Panc1 (cell line): ENCODE data around the gene OR6P1. TPM values are rescaled to one million over a fixed set of nuclear protein-coding genes. Genes with fewer than 3 reads are reported as not detected.
A peak's percentile ranks its signal among the peaks of the same experiment; 100 is the strongest.

Experiments used
- ATAC-seq: fragments of 200-7000 bp; cut with Tn5 transposase; 2 replicates; pipeline ENCODE4 v1.9.1; 2020; ENCODE audit warnings: mild to moderate bottlenecking, moderate library complexity
- Bru-seq: library from RNA; stranded (reverse); fragments of 400-500 nt; gene quantifications from one replicate; lab custom pipeline; 2021; lab: Mats Ljungman, UMichigan
- BruChase-seq, 2 experiments: library from RNA; stranded (reverse); fragments of 400-500 nt; gene quantifications; one replicate each; lab custom pipeline; 2021; lab: Mats Ljungman, UMichigan
- BruUV-seq: library from RNA; stranded (reverse); fragments of 400-500 nt; replicated peaks from 2 replicates; lab custom pipeline; 2021; lab: Mats Ljungman, UMichigan
- CTCF ChIA-PET: fragments of 300-600 bp; sonication (Branson Sonifier 250); formaldehyde crosslinking; loops from one replicate; lab custom pipeline; 2022; ENCODE audit warnings: antibody characterized with exemption; lab: Charles Lee
- POLR2A ChIA-PET: fragments of 300-600 bp; sonication (Branson Sonifier 250); formaldehyde crosslinking; loops from one replicate; lab custom pipeline; 2022; ENCODE audit warnings: antibody characterized with exemption; lab: Charles Lee
- DNase-seq: peaks from one replicate; pipeline ENCODE4 v3.0.0-alpha.2; 2010; ENCODE audit warnings: low read depth, low spot score
- H3K27ac ChIP-seq: 2 replicates; pipeline ENCODE4 v1.5.1; 2011; ENCODE audit warnings: mild to moderate bottlenecking, low read length, inconsistent platforms
- H3K27me3 ChIP-seq: fragments of 200-500 bp; sonication (Bioruptor generic); 2 replicates; pipeline ENCODE4 v1.6.0; 2014; ENCODE audit warnings: low read length, inconsistent platforms; ENCODE audit not compliant: control insufficient read depth, insufficient read depth
- H3K36me3 ChIP-seq: fragments of 200-500 bp; sonication (Bioruptor generic); 2 replicates; pipeline ENCODE4 v1.5.1; 2014; ENCODE audit warnings: inconsistent platforms, mild to moderate bottlenecking, low read length, moderate library complexity; ENCODE audit not compliant: control insufficient read depth, insufficient read depth
- H3K4me1 ChIP-seq: 2 replicates; pipeline ENCODE4 v1.5.1; 2011; ENCODE audit warnings: inconsistent platforms, mild to moderate bottlenecking, low read length, moderate library complexity; ENCODE audit not compliant: control insufficient read depth, insufficient read depth
- H3K4me3 ChIP-seq, 2 experiments: 2 replicates each; pipeline ENCODE4 v1.5.1; 2011 to 2012; ENCODE audit warnings: low read depth in 2 of 2, low read length in 2 of 2, mild to moderate bottlenecking in 2 of 2, inconsistent platforms in 1 of 2, moderate library complexity in 1 of 2
- H3K9me3 ChIP-seq: fragments of 200-500 bp; sonication (Bioruptor generic); 2 replicates; pipeline ENCODE4 v1.5.1; 2014; ENCODE audit warnings: low read depth, mild to moderate bottlenecking, inconsistent platforms, low read length, moderate library complexity; ENCODE audit not compliant: control insufficient read depth, insufficient read depth
- CTCF ChIP-seq: fragments of 450-650 bp; IDR thresholded peaks from 2 replicates; pipeline ENCODE4 v1.5.1; 2017; ENCODE audit warnings: mild to moderate bottlenecking
- POLR2AphosphoS5 ChIP-seq: IDR thresholded peaks from 2 replicates; pipeline ENCODE4 v1.6.1; 2012; ENCODE audit warnings: mild to moderate bottlenecking, low read depth, low read length, moderate library complexity
- SIN3A ChIP-seq: IDR thresholded peaks from 2 replicates; pipeline ENCODE4 v1.6.1; 2012; ENCODE audit warnings: low read depth, mild to moderate bottlenecking, low read length, moderate library complexity, borderline replicate concordance; ENCODE audit not compliant: insufficient read depth
- TCF7L2 ChIP-seq: IDR thresholded peaks from 2 replicates; pipeline ENCODE4 v1.6.1; 2011; ENCODE audit warnings: mild to moderate bottlenecking, low read depth, low read length, inconsistent platforms
- in situ Hi-C: cut with HindIII; loops from 2 replicates; pipeline ENCODE4 v1.10.0; 2016; ENCODE audit warnings: low sequenced_read_pairs, low pct_unique_long_range_greater_than_20kb
- intact Hi-C: fragments of 100-400 bp; cut with micrococcal nuclease; formaldehyde crosslinking; loops from one replicate; pipeline ENCODE4 v1.10.0; 2022; ENCODE audit not compliant: unreplicated experiment
- long read RNA-seq: library from polyadenylated mRNA; unstranded; transcript quantifications from one replicate; pipeline ENCODE4 v2.0.0, GENCODE V29; 2021; ENCODE audit not compliant: unreplicated experiment
- polyA plus RNA-seq: library from polyadenylated mRNA; unstranded; fragments of >200 nt; gene quantifications from one replicate; pipeline ENCODE4 v1.2.1, GENCODE V29; 2012; ENCODE audit warnings: missing spikeins; ENCODE audit not compliant: insufficient read length
- total RNA-seq: library from RNA; stranded (reverse); gene quantifications from one replicate; pipeline ENCODE4 v1.2.1, GENCODE V29; 2021; ENCODE audit not compliant: unreplicated experiment
- TF ChIP-seq, protein P1 (sequence below), 2 experiments: IDR thresholded peaks; 2 replicates each; pipeline ENCODE4 v1.6.1; 2011 to 2012; ENCODE audit warnings: low read depth in 2 of 2, control low read depth in 1 of 2, low read length in 1 of 2, mild to moderate bottlenecking in 1 of 2, moderate library complexity in 1 of 2; ENCODE audit not compliant: insufficient read depth in 1 of 2

The OR6P1 gene, protein sequence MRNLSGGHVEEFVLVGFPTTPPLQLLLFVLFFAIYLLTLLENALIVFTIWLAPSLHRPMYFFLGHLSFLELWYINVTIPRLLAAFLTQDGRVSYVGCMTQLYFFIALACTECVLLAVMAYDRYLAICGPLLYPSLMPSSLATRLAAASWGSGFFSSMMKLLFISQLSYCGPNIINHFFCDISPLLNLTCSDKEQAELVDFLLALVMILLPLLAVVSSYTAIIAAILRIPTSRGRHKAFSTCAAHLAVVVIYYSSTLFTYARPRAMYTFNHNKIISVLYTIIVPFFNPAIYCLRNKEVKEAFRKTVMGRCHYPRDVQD
- total RNA-seq (not detected), Bru-seq, nascent RNA (percentile 5 among the genes with signal in this experiment), BruChase-seq, experiment 1, labeled RNA remaining after a 2-hour chase (not detected), BruChase-seq, experiment 2, labeled RNA remaining after a 6-hour chase (not detected)
- not detected for polyA plus RNA-seq
- long read RNA-seq, result 0 reads

GRCh38 chr1:158570480-158570879 lies at the start of gene OR6P1:
Gene OR6P1, minus strand, starts transcription at chr1:158570580. Its CDS starts 6,976 bp downstream, at chr1:158563604.
- POLR2A ChIA-PET, result no interaction called here
- in situ Hi-C loops, result no loop called here

DNA sequence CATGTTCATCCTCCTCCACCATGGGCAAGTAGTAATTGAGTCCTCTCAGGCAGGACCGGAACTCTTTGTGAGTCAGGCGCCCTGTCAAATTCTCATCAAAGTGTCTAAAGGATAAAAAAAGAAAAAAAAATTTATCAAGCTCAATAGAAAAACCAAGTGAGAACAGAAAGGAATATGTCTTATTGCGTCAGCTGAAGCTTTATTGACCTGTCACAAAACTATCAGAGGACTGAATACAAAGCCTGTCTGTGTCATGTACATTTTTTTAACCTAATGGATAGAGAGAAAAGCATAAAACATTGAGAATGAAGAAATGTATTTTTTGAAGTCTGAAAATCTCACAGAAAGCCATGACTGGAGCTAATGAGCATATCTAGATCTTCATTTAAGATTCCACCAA lies 43.4 kb upstream of the OR6P1 start:
- intact Hi-C loops, result no loop called here
- Histone ChIP-seq H3K4me3 (no peak overlapping the region), H3K4me1 (no peaks in the 10 kb centered on the region), H3K9me3 (no peaks in the 10 kb centered on the region), H3K27ac (no peak overlapping the region), H3K27me3 (no peaks in the 10 kb centered on the region), H3K36me3 (no peaks in the 10 kb centered on the region)
- ChIA-PET POLR2A (no interaction called here), CTCF (no interaction called here)
- TF ChIP-seq POLR2AphosphoS5, result no peak
- TF ChIP-seq TCF7L2, result no peak
- TF ChIP-seq, protein P1, sequence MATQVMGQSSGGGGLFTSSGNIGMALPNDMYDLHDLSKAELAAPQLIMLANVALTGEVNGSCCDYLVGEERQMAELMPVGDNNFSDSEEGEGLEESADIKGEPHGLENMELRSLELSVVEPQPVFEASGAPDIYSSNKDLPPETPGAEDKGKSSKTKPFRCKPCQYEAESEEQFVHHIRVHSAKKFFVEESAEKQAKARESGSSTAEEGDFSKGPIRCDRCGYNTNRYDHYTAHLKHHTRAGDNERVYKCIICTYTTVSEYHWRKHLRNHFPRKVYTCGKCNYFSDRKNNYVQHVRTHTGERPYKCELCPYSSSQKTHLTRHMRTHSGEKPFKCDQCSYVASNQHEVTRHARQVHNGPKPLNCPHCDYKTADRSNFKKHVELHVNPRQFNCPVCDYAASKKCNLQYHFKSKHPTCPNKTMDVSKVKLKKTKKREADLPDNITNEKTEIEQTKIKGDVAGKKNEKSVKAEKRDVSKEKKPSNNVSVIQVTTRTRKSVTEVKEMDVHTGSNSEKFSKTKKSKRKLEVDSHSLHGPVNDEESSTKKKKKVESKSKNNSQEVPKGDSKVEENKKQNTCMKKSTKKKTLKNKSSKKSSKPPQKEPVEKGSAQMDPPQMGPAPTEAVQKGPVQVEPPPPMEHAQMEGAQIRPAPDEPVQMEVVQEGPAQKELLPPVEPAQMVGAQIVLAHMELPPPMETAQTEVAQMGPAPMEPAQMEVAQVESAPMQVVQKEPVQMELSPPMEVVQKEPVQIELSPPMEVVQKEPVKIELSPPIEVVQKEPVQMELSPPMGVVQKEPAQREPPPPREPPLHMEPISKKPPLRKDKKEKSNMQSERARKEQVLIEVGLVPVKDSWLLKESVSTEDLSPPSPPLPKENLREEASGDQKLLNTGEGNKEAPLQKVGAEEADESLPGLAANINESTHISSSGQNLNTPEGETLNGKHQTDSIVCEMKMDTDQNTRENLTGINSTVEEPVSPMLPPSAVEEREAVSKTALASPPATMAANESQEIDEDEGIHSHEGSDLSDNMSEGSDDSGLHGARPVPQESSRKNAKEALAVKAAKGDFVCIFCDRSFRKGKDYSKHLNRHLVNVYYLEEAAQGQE (IDR thresholded peaks at IDR 0.05; ENCODE audit: insufficient read depth in 1 of 2, low read depth in 2 of 2, low read length in 1 of 2), result no peak
- no peak for TF ChIP-seq SIN3A
- TF ChIP-seq CTCF, result no peak
- BruUV-seq, result no TSS peak
- in situ Hi-C loops, result no loop called here
- ATAC-seq (no peak), DNase-seq (no peak)

More at GRCh38 chr1:158570480-158570879, at the start of gene OR6P1:
- BruUV-seq, result no TSS peak
- no peaks in the 10 kb centered on the region for H3K36me3 ChIP-seq
- no peak within 1 kb of the TSS for H3K27ac ChIP-seq
- DNase-seq, result no peak
- TF ChIP-seq TCF7L2 (no peak), CTCF (no peak), POLR2AphosphoS5 (no peak), SIN3A (no peak)
- TF ChIP-seq, protein P1 (IDR thresholded peaks at IDR 0.05; ENCODE audit: insufficient read depth in 1 of 2, low read depth in 2 of 2, low read length in 1 of 2), result no peak
- H3K27me3 ChIP-seq, result no peaks in the 10 kb centered on the region
- H3K4me1 ChIP-seq, result no peaks in the 10 kb centered on the region
- CTCF ChIA-PET, result no interaction called here
- no peaks in the 10 kb centered on the region for H3K9me3 ChIP-seq
- H3K4me3 ChIP-seq, result no peak within 1 kb of the TSS
- intact Hi-C loops, result no loop called here
- no peak for ATAC-seq
